Peyer's patch (tissue), 4 donors: Measurements from ENCODE around the gene PATE3. TPM values are rescaled to one million over a fixed set of nuclear protein-coding genes. Genes with fewer than 3 reads are reported as not detected.

ENCODE experiments used
- DNase-seq, 3 donors: peaks; one replicate each; pipeline ENCODE4 v3.0.0-alpha.2; 2017 to 2019
- H3K27ac ChIP-seq, 4 donors: fragments of 200-600 bp; sonication (generic); one replicate each; pipeline ENCODE4 v1.5.1; 2016 to 2019
- H3K27me3 ChIP-seq, 2 donors: fragments of 200-600 bp; sonication (generic); one replicate each; pipeline ENCODE4 v1.5.1; 2019
- H3K36me3 ChIP-seq, 3 donors: fragments of 200-600 bp; sonication (generic); one replicate each; pipeline ENCODE4 v1.5.1; 2016 to 2019
- H3K4me1 ChIP-seq, 4 donors: fragments of 200-600 bp; sonication (generic); one replicate each; pipeline ENCODE4 v1.5.1; 2016 to 2019
- H3K4me3 ChIP-seq, 4 donors: fragments of 200-600 bp; sonication (generic); 1 replicate in 3 of 4; 2 replicates in 1 of 4; pipeline ENCODE4 v1.5.1; 2016 to 2019; ENCODE audit warnings: mild to moderate bottlenecking in 1 of 4
- H3K9me3 ChIP-seq, 4 donors: fragments of 200-600 bp; sonication (generic); one replicate each; pipeline ENCODE4 v1.5.1; 2016 to 2019; ENCODE audit warnings: mild to moderate bottlenecking in 1 of 4
- CTCF ChIP-seq, 6 experiments: fragments of 450-650 bp in 4 of 6; fragments of 200-600 bp in 2 of 6; sonication (generic) in 1 of 6; IDR thresholded peaks; one replicate each; pipeline ENCODE4 v1.5.1; 2017 to 2019; ENCODE audit warnings: antibody characterized with exemption in 6 of 6, mild to moderate bottlenecking in 3 of 6, moderate library complexity in 1 of 6
- POLR2A ChIP-seq, 2 donors: fragments of 450-650 bp; IDR thresholded peaks; one replicate each; pipeline ENCODE4 v1.5.1; 2017; ENCODE audit warnings: antibody characterized with exemption in 2 of 2, mild to moderate bottlenecking in 2 of 2, moderate library complexity in 2 of 2
- total RNA-seq, 4 donors: library from RNA; depleted of rRNA; stranded (reverse); fragments of >200 nt; gene quantifications; one replicate each; pipeline ENCODE4 v1.1.0, GENCODE V29; 2016

PATE3 gene
- total RNA-seq, 4 donors from 2014 or later = not detected

DNA sequence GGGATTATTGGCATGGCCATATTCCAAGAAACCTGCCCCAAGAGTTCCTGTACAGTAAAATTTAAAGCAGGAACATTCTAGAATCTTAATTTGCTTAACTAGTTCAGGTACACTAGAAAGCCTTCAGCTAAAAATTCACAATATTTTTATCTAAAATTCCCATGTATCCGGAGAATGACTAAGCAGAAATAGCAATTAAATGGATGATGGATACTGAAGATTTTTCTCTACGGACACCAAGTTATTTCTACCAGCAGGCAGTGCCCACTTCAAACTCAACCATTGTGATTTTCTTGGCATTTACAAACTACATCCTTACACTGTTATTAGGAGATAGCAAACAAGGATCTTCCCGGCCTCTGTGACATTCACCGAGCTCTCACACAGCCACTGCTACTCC is 2.9 kb downstream of the PATE3 start:
- H3K27ac ChIP-seq = no peak overlapping the region
- H3K27me3 ChIP-seq = no peaks in the 10 kb centered on the region
- TF ChIP-seq POLR2A (IDR thresholded peaks at IDR 0.05) = no peak
- no peak for TF ChIP-seq CTCF (IDR thresholded peaks at IDR 0.05)
- H3K4me1 ChIP-seq = no peaks in the 10 kb centered on the region
- no peak for DNase-seq
- H3K36me3 ChIP-seq = no peaks in the 10 kb centered on the region
- no peaks in the 10 kb centered on the region for H3K9me3 ChIP-seq
- H3K4me3 ChIP-seq = no peak overlapping the region

GRCh38 chr11:125797641-125798040 is 9.7 kb downstream of the PATE3 start:
- Histone ChIP-seq H3K36me3 (no peaks in the 10 kb centered on the region), H3K27ac (no peak overlapping the region), H3K9me3 (no peaks in the 10 kb centered on the region), H3K4me3 (no peak overlapping the region), H3K4me1 (no peaks in the 10 kb centered on the region), H3K27me3 (no peaks in the 10 kb centered on the region)
- TF ChIP-seq CTCF (IDR thresholded peaks at IDR 0.05) = no peak
- no peak for TF ChIP-seq POLR2A (IDR thresholded peaks at IDR 0.05)
- DNase-seq = no peak

GRCh38 chr11:125799808-125800207 is 11.9 kb downstream of the PATE3 start:
- no peak overlapping the region for H3K27ac ChIP-seq
- H3K27me3 ChIP-seq = no peaks in the 10 kb centered on the region
- H3K4me1 ChIP-seq = no peaks in the 10 kb centered on the region
- H3K9me3 ChIP-seq = no peaks in the 10 kb centered on the region
- no peak for DNase-seq
- H3K36me3 ChIP-seq = no peaks in the 10 kb centered on the region
- H3K4me3 ChIP-seq = no peak overlapping the region
- TF ChIP-seq CTCF (IDR thresholded peaks at IDR 0.05) = no peak
- no peak for TF ChIP-seq POLR2A (IDR thresholded peaks at IDR 0.05)

GRCh38 chr11:125802387-125802786 is 14.5 kb downstream of the PATE3 start:
- Histone ChIP-seq H3K36me3 (no peaks in the 10 kb centered on the region), H3K4me3 (no peak overlapping the region), H3K27ac (no peak overlapping the region), H3K27me3 (no peaks in the 10 kb centered on the region), H3K4me1 (no peaks in the 10 kb centered on the region), H3K9me3 (no peaks in the 10 kb centered on the region)
- DNase-seq = no peak
- TF ChIP-seq POLR2A (IDR thresholded peaks at IDR 0.05) (no peak), CTCF (IDR thresholded peaks at IDR 0.05) (no peak)

GRCh38 chr11:125807909-125808308 is 20.0 kb downstream of the PATE3 start:
- Histone ChIP-seq H3K9me3 (no peaks in the 10 kb centered on the region), H3K4me3 (no peak overlapping the region), H3K36me3 (no peaks in the 10 kb centered on the region), H3K4me1 (no peaks in the 10 kb centered on the region), H3K27ac (no peak overlapping the region), H3K27me3 (no peaks in the 10 kb centered on the region)
- TF ChIP-seq CTCF (IDR thresholded peaks at IDR 0.05) = no peak
- no peak for TF ChIP-seq POLR2A (IDR thresholded peaks at IDR 0.05)
- no peak for DNase-seq

- DNase-seq = no peak
Observed at GRCh38 chr11:125833016-125833415, 45.1 kb downstream of the PATE3 start, which contains the start of gene PATE4. Gene PATE4 (plus strand): TSS chr11:125833316. CDS start chr11:125833360, 44 bp downstream.

More at GRCh38 chr11:125833016-125833415, 45.1 kb downstream of the PATE3 start, which contains the start of gene PATE4:
- TF ChIP-seq POLR2A (IDR thresholded peaks at IDR 0.05) = no peak
- no peak for TF ChIP-seq CTCF (IDR thresholded peaks at IDR 0.05)
- Histone ChIP-seq H3K4me1 (no peaks in the 10 kb centered on the region), H3K27ac (no peak within 1 kb of the TSS), H3K9me3 (no peaks in the 10 kb centered on the region), H3K36me3 (no peaks in the 10 kb centered on the region), H3K4me3 (no peak within 1 kb of the TSS), H3K27me3 (no peaks in the 10 kb centered on the region)
